Hepatocyte (in vitro differentiated cells): ENCODE results near the gene SLC25A48. TPM values are rescaled to one million over a fixed set of nuclear protein-coding genes. Genes with fewer than 3 reads are reported as not detected.

Experiments
- DNase-seq: peaks from one replicate; pipeline ENCODE4 v3.0.0-alpha.2; 2016; ENCODE audit warnings: low spot score
- H2AFZ ChIP-seq: fragments of 200-600 bp; sonication (generic); 2 replicates; pipeline ENCODE4 v1.6.0; 2016; ENCODE audit warnings: antibody characterized with exemption, mild to moderate bottlenecking
- H3K27ac ChIP-seq: fragments of 200-600 bp; sonication (generic); 2 replicates; pipeline ENCODE4 v1.5.1; 2016; ENCODE audit warnings: mild to moderate bottlenecking
- H3K27me3 ChIP-seq: fragments of 200-600 bp; sonication (generic); 2 replicates; pipeline ENCODE4 v1.6.1; 2016
- H3K36me3 ChIP-seq: fragments of 200-600 bp; sonication (generic); replicated peaks from 2 replicates; pipeline ENCODE4 v1.5.1; 2016; ENCODE audit warnings: low read depth; ENCODE audit not compliant: insufficient read depth
- H3K4me1 ChIP-seq: fragments of 200-600 bp; sonication (generic); 2 replicates; pipeline ENCODE4 v1.5.1; 2016; ENCODE audit warnings: mild to moderate bottlenecking, moderate library complexity; ENCODE audit not compliant: insufficient read depth
- H3K4me2 ChIP-seq: fragments of 200-600 bp; sonication (generic); 2 replicates; pipeline ENCODE4 v1.6.0; 2016
- H3K4me3 ChIP-seq: fragments of 200-600 bp; sonication (generic); 2 replicates; pipeline ENCODE4 v1.5.1; 2016; ENCODE audit warnings: mild to moderate bottlenecking
- H3K79me2 ChIP-seq: fragments of 200-600 bp; sonication (generic); 2 replicates; pipeline ENCODE4 v1.6.0; 2017; ENCODE audit warnings: mild to moderate bottlenecking
- H3K9me2 ChIP-seq: fragments of 200-600 bp; sonication (generic); replicated peaks from 2 replicates; pipeline ENCODE4 v1.6.0; 2017; ENCODE audit warnings: mild to moderate bottlenecking; ENCODE audit not compliant: insufficient read depth
- H3K9me3 ChIP-seq: fragments of 200-600 bp; sonication (generic); 2 replicates; pipeline ENCODE4 v1.5.1; 2016; ENCODE audit warnings: low read depth, mild to moderate bottlenecking
- H4K20me1 ChIP-seq: fragments of 200-600 bp; sonication (generic); 2 replicates; pipeline ENCODE4 v1.6.0; 2016; ENCODE audit warnings: mild to moderate bottlenecking; ENCODE audit not compliant: insufficient read depth, poor library complexity, severe bottlenecking
- CTCF ChIP-seq: fragments of 200-600 bp; sonication (generic); IDR thresholded peaks from 2 replicates; pipeline ENCODE4 v1.5.1; 2016; ENCODE audit warnings: antibody characterized with exemption, mild to moderate bottlenecking; ENCODE audit not compliant: poor library complexity
- EZH2 ChIP-seq: fragments of 200-600 bp; sonication (generic); IDR thresholded peaks from 2 replicates; pipeline ENCODE4 v1.6.1; 2016; ENCODE audit warnings: antibody characterized with exemption, mild to moderate bottlenecking, borderline replicate concordance
- EZH2phosphoT487 ChIP-seq: fragments of 200-600 bp; sonication (generic); IDR thresholded peaks from one replicate; pipeline ENCODE4 v1.6.1; 2018; ENCODE audit warnings: antibody characterized with exemption, mild to moderate bottlenecking, low read depth, moderate library complexity; ENCODE audit not compliant: unreplicated experiment, severe bottlenecking
- WGBS: methylation state at CpG from one replicate; pipeline ENCODE4 v1.1.6; 2016; ENCODE audit warnings: low lambda C conversion rate; ENCODE audit errors: missing lambda C conversion rate; 5-methylcytosine and 5-hydroxymethylcytosine counted together
- polyA plus RNA-seq: library from polyadenylated mRNA; unstranded; fragments of >200 nt; fragmentation: Nextera tagmentation; extraction: Ambion mirVana; gene quantifications from 2 replicates; pipeline ENCODE4 v1.2.1, GENCODE V29; 2016
- total RNA-seq: library from RNA; depleted of rRNA; stranded (reverse); fragments of >200 nt; gene quantifications from 2 replicates; pipeline ENCODE4 v1.2.3, GENCODE V29; 2014

The SLC25A48 gene
- total and polyA plus RNA-seq, 2 experiments from 2014 or later, result 0.79 to 1.0 TPM

GRCh38 chr5:135825373-135826220 lies 8.9 kb upstream of the SLC25A48 start:
- no peaks in the 10 kb centered on the region for H3K36me3 ChIP-seq
- no peak for DNase-seq

DNA sequence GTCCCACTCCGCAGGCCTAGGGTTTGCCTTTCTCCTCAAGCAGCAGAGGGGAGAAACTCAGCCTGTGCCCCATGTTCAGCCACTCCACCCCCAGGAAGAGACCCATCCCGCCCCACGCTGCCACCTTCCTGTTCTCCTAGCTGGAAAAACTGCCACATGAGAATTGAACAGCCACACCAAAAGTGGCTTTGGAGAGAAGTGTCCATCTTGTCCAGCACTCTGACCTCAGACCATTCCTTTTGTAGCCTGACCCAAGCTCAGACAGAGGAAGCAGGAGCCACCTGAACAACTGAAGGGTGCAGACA lies 8.3 kb upstream of the SLC25A48 start:
- Histone ChIP-seq H3K27ac (no peak overlapping the region), H3K4me2 (no peak overlapping the region), H3K4me3 (no peak overlapping the region), H2AFZ (no peak overlapping the region), H3K36me3 (no peaks in the 10 kb centered on the region), H3K79me2 (no peaks in the 10 kb centered on the region), H3K9me2 (no peaks in the 10 kb centered on the region), H3K4me1 (no peaks in the 10 kb centered on the region), H3K27me3 (peaks cover 18% of the 10 kb centered on the region), H4K20me1 (no peaks in the 10 kb centered on the region), H3K9me3 (no peaks in the 10 kb centered on the region)
- TF ChIP-seq EZH2 (no peak), CTCF (no peak), EZH2phosphoT487 (no peak)
- WGBS, result 91% methylated on average over 1 of the region's 3 CpGs
- DNase-seq, result no peak

More at GRCh38 chr5:135825373-135826220, 8.9 kb upstream of the SLC25A48 start:
- Histone ChIP-seq H3K4me3 (no peak overlapping the region), H3K79me2 (no peaks in the 10 kb centered on the region), H4K20me1 (no peaks in the 10 kb centered on the region), H3K9me3 (no peaks in the 10 kb centered on the region), H3K9me2 (no peaks in the 10 kb centered on the region), H3K27me3 (peaks cover 14% of the 10 kb centered on the region), H3K4me2 (no peak overlapping the region), H3K4me1 (no peaks in the 10 kb centered on the region), H2AFZ (no peak overlapping the region), H3K27ac (no peak overlapping the region)
- 81% methylated on average over 12 of the region's 12 CpGs for WGBS
- TF ChIP-seq EZH2, result no peak
- TF ChIP-seq CTCF, result no peak
- no peak for TF ChIP-seq EZH2phosphoT487

GRCh38 chr5:135826994-135827671 lies 7.3 kb upstream of the SLC25A48 start:
- no peaks in the 10 kb centered on the region for H3K4me1 ChIP-seq
- H3K4me2 ChIP-seq, result no peak overlapping the region
- 55% methylated on average over 8 of the region's 8 CpGs for WGBS
- DNase-seq, result no peak
- TF ChIP-seq EZH2phosphoT487, result no peak
- TF ChIP-seq EZH2, result no peak
- no peak for TF ChIP-seq CTCF
- H2AFZ ChIP-seq, result no peak overlapping the region
- no peaks in the 10 kb centered on the region for H4K20me1 ChIP-seq
- H3K9me3 ChIP-seq, result no peaks in the 10 kb centered on the region
- H3K79me2 ChIP-seq, result no peaks in the 10 kb centered on the region
- H3K27me3 ChIP-seq, result peaks cover 27% of the 10 kb centered on the region
- no peak overlapping the region for H3K27ac ChIP-seq
- H3K9me2 ChIP-seq, result no peaks in the 10 kb centered on the region
- no peak overlapping the region for H3K4me3 ChIP-seq
- H3K36me3 ChIP-seq, result no peaks in the 10 kb centered on the region
